Measurements from ENCODE around the gene ARHGEF5. TPM values are rescaled to one million over a fixed set of nuclear protein-coding genes. Genes with fewer than 3 reads are reported as not detected.
"Not testable (repeated sequence)": the region's sequence is repeated elsewhere in the genome, so short reads cannot be mapped to it uniquely, and the experiment has no call there.

Gene ARHGEF5
- 10 to 100 TPM; 14.6 to 22.1 TPM for polyA plus RNA-seq

GRCh38 chr7:144355176-144355822 is at the start of gene ARHGEF5:
Gene ARHGEF5, plus strand, starts transcription at chr7:144355402. Its CDS starts 7,268 bp downstream, at chr7:144362670.
- not testable (repeated sequence) for H3K9me3 ChIP-seq (ENCODE audit: control insufficient read depth in 2 of 2, insufficient read depth in 1 of 2, low read depth in 1 of 2, low read length in 1 of 2); H3K36me3 ChIP-seq (ENCODE audit: control insufficient read depth in 2 of 2, insufficient read depth in 2 of 2, low read length in 1 of 2); H3K27ac ChIP-seq (ENCODE audit: low read depth in 2 of 2, low read length in 1 of 2); H3K4me1 ChIP-seq (ENCODE audit: control insufficient read depth in 2 of 2, insufficient read depth in 2 of 2, low read length in 1 of 2); H3K27me3 ChIP-seq (ENCODE audit: control insufficient read depth in 1 of 2, insufficient read depth in 2 of 2, low read length in 2 of 2); H3K4me3 ChIP-seq (ENCODE audit: low read depth in 1 of 2, low read length in 2 of 2)
- WGBS, 2 donors: no CpG with 5 or more reads among the region's 50 CpGs

GRCh38 chr7:144309702-144310101 is 45.5 kb upstream of the ARHGEF5 start:
- no CpG with 5 or more reads among the region's 2 CpGs for WGBS, 2 donors
- H3K4me3 ChIP-seq (ENCODE audit: low read depth in 1 of 2, low read length in 2 of 2); H3K27ac ChIP-seq (ENCODE audit: low read depth in 2 of 2, low read length in 1 of 2); H3K27me3 ChIP-seq (ENCODE audit: control insufficient read depth in 1 of 2, insufficient read depth in 2 of 2, low read length in 2 of 2); H3K36me3 ChIP-seq (ENCODE audit: control insufficient read depth in 2 of 2, insufficient read depth in 2 of 2, low read length in 1 of 2); H3K4me1 ChIP-seq (ENCODE audit: control insufficient read depth in 2 of 2, insufficient read depth in 2 of 2, low read length in 1 of 2); H3K9me3 ChIP-seq (ENCODE audit: control insufficient read depth in 2 of 2, insufficient read depth in 1 of 2, low read depth in 1 of 2, low read length in 1 of 2): not testable (repeated sequence)

DNA sequence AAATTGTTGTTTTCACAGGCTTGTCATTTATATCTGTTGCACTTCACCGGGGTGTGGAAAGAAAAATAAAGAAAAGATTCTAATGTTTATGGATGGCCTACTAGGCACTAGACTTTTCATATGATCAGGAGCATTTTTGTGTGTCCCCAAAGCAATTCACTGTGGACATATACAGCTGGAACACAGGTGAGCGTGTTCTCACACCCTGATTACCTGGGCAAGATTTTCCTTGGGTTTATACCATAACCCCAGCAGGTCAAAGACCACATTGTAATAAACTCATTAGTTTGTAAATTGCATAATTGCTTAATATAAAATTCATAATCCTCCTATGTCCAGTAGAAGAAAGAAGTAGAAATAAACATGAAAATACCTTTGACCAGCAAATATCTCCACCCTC is 44.0 kb upstream of the ARHGEF5 start:
- not testable (repeated sequence) for H3K27me3 ChIP-seq (ENCODE audit: control insufficient read depth in 1 of 2, insufficient read depth in 2 of 2, low read length in 2 of 2); H3K27ac ChIP-seq (ENCODE audit: low read depth in 2 of 2, low read length in 1 of 2); H3K4me3 ChIP-seq (ENCODE audit: low read depth in 1 of 2, low read length in 2 of 2); H3K4me1 ChIP-seq (ENCODE audit: control insufficient read depth in 2 of 2, insufficient read depth in 2 of 2, low read length in 1 of 2); H3K36me3 ChIP-seq (ENCODE audit: control insufficient read depth in 2 of 2, insufficient read depth in 2 of 2, low read length in 1 of 2); H3K9me3 ChIP-seq (ENCODE audit: control insufficient read depth in 2 of 2, insufficient read depth in 1 of 2, low read depth in 1 of 2, low read length in 1 of 2)
- WGBS, 2 donors: 86% methylated on average over 1 of the region's 2 CpGs; no CpG with 5 or more reads in 1 of the 2 donors

DNA sequence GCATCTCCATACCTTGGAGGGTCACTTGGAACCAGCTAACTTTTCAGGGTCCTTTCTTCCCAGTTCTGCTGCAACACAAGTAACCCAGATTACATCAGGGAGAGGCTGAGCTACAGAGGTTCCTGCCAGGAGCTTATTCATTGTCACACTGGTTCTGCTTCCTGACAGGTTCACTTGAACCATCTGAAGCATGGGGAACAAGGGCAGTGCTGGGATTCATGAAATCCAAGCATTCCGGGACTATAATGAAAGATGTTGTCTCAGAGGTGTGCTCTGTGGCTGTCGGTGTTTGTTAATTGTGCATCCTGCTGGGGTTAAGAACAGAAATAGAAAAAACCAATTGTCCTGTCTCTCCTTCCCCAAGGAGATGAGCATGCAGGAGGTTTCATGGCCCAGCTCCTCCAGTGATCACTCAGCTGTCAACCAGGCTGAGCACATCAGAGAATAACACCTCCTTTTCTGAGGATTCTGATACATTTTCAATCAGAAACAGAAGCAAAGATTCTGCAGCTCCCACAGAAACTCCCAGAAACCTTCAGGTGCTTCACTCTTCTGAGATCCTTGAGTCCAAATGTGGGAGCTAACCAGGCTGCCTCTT is 43.2 kb upstream of the ARHGEF5 start, which contains the start of gene OR2A1:
TSS of gene OR2A1 (plus strand) at position 548 of the 598 bp plus-strand sequence. CDS start 5,706 bp downstream, outside the sequence.
- not testable (repeated sequence) for H3K36me3 ChIP-seq (ENCODE audit: control insufficient read depth in 2 of 2, insufficient read depth in 2 of 2, low read length in 1 of 2); H3K27me3 ChIP-seq (ENCODE audit: control insufficient read depth in 1 of 2, insufficient read depth in 2 of 2, low read length in 2 of 2); H3K9me3 ChIP-seq (ENCODE audit: control insufficient read depth in 2 of 2, insufficient read depth in 1 of 2, low read depth in 1 of 2, low read length in 1 of 2); H3K4me3 ChIP-seq (ENCODE audit: low read depth in 1 of 2, low read length in 2 of 2); H3K4me1 ChIP-seq (ENCODE audit: control insufficient read depth in 2 of 2, insufficient read depth in 2 of 2, low read length in 1 of 2); H3K27ac ChIP-seq (ENCODE audit: low read depth in 2 of 2, low read length in 1 of 2)
- 87% methylated on average over 2 of the region's 2 CpGs; no CpG with 5 or more reads in 1 of the 2 donors for WGBS, 2 donors

DNA sequence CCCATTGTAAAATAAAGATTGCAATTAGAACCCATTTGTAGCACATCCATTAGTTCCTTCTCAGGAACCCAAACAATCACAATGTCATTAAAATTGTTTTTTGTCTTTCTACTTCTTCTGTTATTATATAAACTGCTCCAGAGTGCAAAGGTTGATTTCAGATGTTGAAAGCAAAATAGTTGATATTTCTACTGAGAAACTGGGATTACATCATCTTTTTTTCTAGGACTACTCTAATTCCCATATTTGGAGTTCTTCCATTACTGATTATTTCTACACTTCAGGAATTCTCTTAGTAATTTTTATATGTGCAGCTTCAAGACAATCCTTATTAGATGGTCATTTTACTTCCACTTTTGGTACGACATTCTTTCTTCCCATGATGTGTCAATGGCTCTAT is 37.7 kb upstream of the ARHGEF5 start:
- 100% methylated on average over 1 of the region's 1 CpG; no CpG with 5 or more reads in 1 of the 2 donors for WGBS, 2 donors
- H3K27ac ChIP-seq (ENCODE audit: low read depth in 2 of 2, low read length in 1 of 2); H3K4me3 ChIP-seq (ENCODE audit: low read depth in 1 of 2, low read length in 2 of 2): not testable (repeated sequence)

GRCh38 chr7:144319547-144319946 is 35.7 kb upstream of the ARHGEF5 start:
- H3K27ac ChIP-seq (ENCODE audit: low read depth in 2 of 2, low read length in 1 of 2); H3K9me3 ChIP-seq (ENCODE audit: control insufficient read depth in 2 of 2, insufficient read depth in 1 of 2, low read depth in 1 of 2, low read length in 1 of 2); H3K4me1 ChIP-seq (ENCODE audit: control insufficient read depth in 2 of 2, insufficient read depth in 2 of 2, low read length in 1 of 2); H3K36me3 ChIP-seq (ENCODE audit: control insufficient read depth in 2 of 2, insufficient read depth in 2 of 2, low read length in 1 of 2); H3K4me3 ChIP-seq (ENCODE audit: low read depth in 1 of 2, low read length in 2 of 2); H3K27me3 ChIP-seq (ENCODE audit: control insufficient read depth in 1 of 2, insufficient read depth in 2 of 2, low read length in 2 of 2): not testable (repeated sequence)
- WGBS, 2 donors: no CpG with 5 or more reads among the region's 2 CpGs

More for the DNA sequence above, 37.7 kb upstream of the ARHGEF5 start:
- not testable (repeated sequence) for H3K36me3 ChIP-seq (ENCODE audit: control insufficient read depth in 2 of 2, insufficient read depth in 2 of 2, low read length in 1 of 2); H3K9me3 ChIP-seq (ENCODE audit: control insufficient read depth in 2 of 2, insufficient read depth in 1 of 2, low read depth in 1 of 2, low read length in 1 of 2); H3K4me1 ChIP-seq (ENCODE audit: control insufficient read depth in 2 of 2, insufficient read depth in 2 of 2, low read length in 1 of 2); H3K27me3 ChIP-seq (ENCODE audit: control insufficient read depth in 1 of 2, insufficient read depth in 2 of 2, low read length in 2 of 2)

- H3K36me3 ChIP-seq (ENCODE audit: control insufficient read depth in 2 of 2, insufficient read depth in 2 of 2, low read length in 1 of 2); H3K9me3 ChIP-seq (ENCODE audit: control insufficient read depth in 2 of 2, insufficient read depth in 1 of 2, low read depth in 1 of 2, low read length in 1 of 2); H3K27ac ChIP-seq (ENCODE audit: low read depth in 2 of 2, low read length in 1 of 2); H3K27me3 ChIP-seq (ENCODE audit: control insufficient read depth in 1 of 2, insufficient read depth in 2 of 2, low read length in 2 of 2); H3K4me1 ChIP-seq (ENCODE audit: control insufficient read depth in 2 of 2, insufficient read depth in 2 of 2, low read length in 1 of 2); H3K4me3 ChIP-seq (ENCODE audit: low read depth in 1 of 2, low read length in 2 of 2): not testable (repeated sequence)
- 80 to 81% methylated on average over 1 of the region's 3 CpGs for WGBS, 2 donors
Observed at GRCh38 chr7:144321677-144322206, 33.5 kb upstream of the ARHGEF5 start.

GRCh38 chr7:144323359-144323758 is 31.8 kb upstream of the ARHGEF5 start:
- not testable (repeated sequence) for H3K4me3 ChIP-seq (ENCODE audit: low read depth in 1 of 2, low read length in 2 of 2); H3K9me3 ChIP-seq (ENCODE audit: control insufficient read depth in 2 of 2, insufficient read depth in 1 of 2, low read depth in 1 of 2, low read length in 1 of 2); H3K27ac ChIP-seq (ENCODE audit: low read depth in 2 of 2, low read length in 1 of 2); H3K27me3 ChIP-seq (ENCODE audit: control insufficient read depth in 1 of 2, insufficient read depth in 2 of 2, low read length in 2 of 2); H3K4me1 ChIP-seq (ENCODE audit: control insufficient read depth in 2 of 2, insufficient read depth in 2 of 2, low read length in 1 of 2); H3K36me3 ChIP-seq (ENCODE audit: control insufficient read depth in 2 of 2, insufficient read depth in 2 of 2, low read length in 1 of 2)
- WGBS, 2 donors: 74 to 82% methylated on average over 3 of the region's 4 CpGs

DNA sequence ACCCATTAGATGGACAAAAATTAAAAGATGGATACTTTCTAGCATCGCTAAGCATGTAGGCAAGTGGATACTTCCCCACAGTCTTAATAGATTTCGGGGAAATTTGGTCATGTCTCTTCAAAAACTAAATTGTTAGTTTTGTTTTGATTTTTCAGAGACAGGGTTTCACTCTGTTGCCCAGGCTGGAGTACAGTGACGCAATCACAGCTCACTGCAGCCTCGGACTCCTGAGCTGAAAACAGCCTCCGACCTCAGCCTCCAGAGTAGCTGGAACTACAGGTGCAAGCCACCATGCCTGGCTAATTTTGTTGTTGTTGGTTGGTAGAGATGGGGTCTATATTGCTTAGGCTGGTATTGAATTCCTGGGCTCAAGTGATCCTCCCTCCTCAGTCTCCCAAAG is 29.3 kb upstream of the ARHGEF5 start:
- not testable (repeated sequence) for H3K36me3 ChIP-seq (ENCODE audit: control insufficient read depth in 2 of 2, insufficient read depth in 2 of 2, low read length in 1 of 2); H3K9me3 ChIP-seq (ENCODE audit: control insufficient read depth in 2 of 2, insufficient read depth in 1 of 2, low read depth in 1 of 2, low read length in 1 of 2); H3K4me1 ChIP-seq (ENCODE audit: control insufficient read depth in 2 of 2, insufficient read depth in 2 of 2, low read length in 1 of 2); H3K4me3 ChIP-seq (ENCODE audit: low read depth in 1 of 2, low read length in 2 of 2); H3K27me3 ChIP-seq (ENCODE audit: control insufficient read depth in 1 of 2, insufficient read depth in 2 of 2, low read length in 2 of 2); H3K27ac ChIP-seq (ENCODE audit: low read depth in 2 of 2, low read length in 1 of 2)
- WGBS, 2 donors: 91 to 93% methylated on average over 3 of the region's 5 CpGs

GRCh38 chr7:144330044-144330443 is 25.2 kb upstream of the ARHGEF5 start:
- not testable (repeated sequence) for H3K9me3 ChIP-seq (ENCODE audit: control insufficient read depth in 2 of 2, insufficient read depth in 1 of 2, low read depth in 1 of 2, low read length in 1 of 2); H3K27me3 ChIP-seq (ENCODE audit: control insufficient read depth in 1 of 2, insufficient read depth in 2 of 2, low read length in 2 of 2); H3K36me3 ChIP-seq (ENCODE audit: control insufficient read depth in 2 of 2, insufficient read depth in 2 of 2, low read length in 1 of 2); H3K4me1 ChIP-seq (ENCODE audit: control insufficient read depth in 2 of 2, insufficient read depth in 2 of 2, low read length in 1 of 2); H3K4me3 ChIP-seq (ENCODE audit: low read depth in 1 of 2, low read length in 2 of 2); H3K27ac ChIP-seq (ENCODE audit: low read depth in 2 of 2, low read length in 1 of 2)

Data from esophagus (tissue), 2 donors.